ENCODE measurements around the gene LIFR. TPM values are rescaled to one million over a fixed set of nuclear protein-coding genes. Genes with fewer than 3 reads are reported as not detected.

Gene LIFR
- total RNA-seq, 1 experiment from 2014 or later = 91.3 TPM

- H3K4me3 ChIP-seq (ENCODE audit: low read depth in 2 of 2, low read length in 2 of 2) = no peak overlapping the region
- peak overlapping the region; percentile 86 for H3K27ac ChIP-seq (ENCODE audit: low read length)
- POLR2A ChIA-PET = no interaction called here
- TF ChIP-seq SIN3A (IDR thresholded peaks at IDR 0.05; ENCODE audit: borderline replicate concordance, insufficient read depth, low read depth, low read length) (no peak), POLR2AphosphoS5 (IDR thresholded peaks at IDR 0.05; ENCODE audit: low read depth, low read length) (no peak), REST (IDR thresholded peaks at IDR 0.05; ENCODE audit: insufficient read depth in 1 of 2, low read depth in 2 of 2, low read length in 1 of 2) (no peak)
- intact Hi-C loops (cut with micrococcal nuclease; ENCODE audit: unreplicated experiment) = no loop called here
- H3K36me3 ChIP-seq (ENCODE audit: control insufficient read depth, insufficient read depth, low read length) = no peaks in the 10 kb centered on the region
- no peaks in the 10 kb centered on the region for H3K27me3 ChIP-seq (ENCODE audit: control insufficient read depth, insufficient read depth, low read length)
- H3K9me3 ChIP-seq (ENCODE audit: control insufficient read depth, insufficient read depth, low read depth, low read length) = no peaks in the 10 kb centered on the region
- no TSS peak for BruUV-seq (replicated peaks)
- in situ Hi-C loops (cut with HindIII; ENCODE audit: low pct_unique_long_range_greater_than_20kb, low sequenced_read_pairs) = no loop called here
- DNase-seq (ENCODE audit: low read depth, low spot score) = no peak
- CTCF ChIA-PET = no interaction called here
- H3K4me1 ChIP-seq (ENCODE audit: control insufficient read depth, insufficient read depth, low read length) = peaks cover 54% of the 10 kb centered on the region
- no peak for ATAC-seq
Observed at GRCh38 chr5:38465702-38466423, 90.6 kb downstream of the LIFR start.

- BruUV-seq (replicated peaks) = no TSS peak
- H3K27ac ChIP-seq (ENCODE audit: low read length) = peak overlapping the region; percentile 86
- in situ Hi-C loops (cut with HindIII; ENCODE audit: low pct_unique_long_range_greater_than_20kb, low sequenced_read_pairs) (no loop called here), intact Hi-C loops (cut with micrococcal nuclease; ENCODE audit: unreplicated experiment) (no loop called here)
- peaks cover 54% of the 10 kb centered on the region for H3K4me1 ChIP-seq (ENCODE audit: control insufficient read depth, insufficient read depth, low read length)
- TF ChIP-seq REST (IDR thresholded peaks at IDR 0.05; ENCODE audit: insufficient read depth in 1 of 2, low read depth in 2 of 2, low read length in 1 of 2) = no peak
- TF ChIP-seq TCF7L2 (IDR thresholded peaks at IDR 0.05; ENCODE audit: low read depth, low read length) = no peak
- no peak for TF ChIP-seq SIN3A (IDR thresholded peaks at IDR 0.05; ENCODE audit: borderline replicate concordance, insufficient read depth, low read depth, low read length)
- no peak for TF ChIP-seq POLR2AphosphoS5 (IDR thresholded peaks at IDR 0.05; ENCODE audit: low read depth, low read length)
- TF ChIP-seq CTCF (IDR thresholded peaks at IDR 0.05) = no peak
- no peak for DNase-seq (ENCODE audit: low read depth, low spot score)
- POLR2A ChIA-PET = no interaction called here
- CTCF ChIA-PET = interaction anchor here (2.7 kb wide), 1 partner anchor 23 kb away, joined by 12 read pairs; no protein-coding TSS in a partner anchor
- ATAC-seq = no peak
- no peak overlapping the region for H3K4me3 ChIP-seq (ENCODE audit: low read depth in 2 of 2, low read length in 2 of 2)
- H3K27me3 ChIP-seq (ENCODE audit: control insufficient read depth, insufficient read depth, low read length) = no peaks in the 10 kb centered on the region
- H3K9me3 ChIP-seq (ENCODE audit: control insufficient read depth, insufficient read depth, low read depth, low read length) = no peaks in the 10 kb centered on the region
- H3K36me3 ChIP-seq (ENCODE audit: control insufficient read depth, insufficient read depth, low read length) = no peaks in the 10 kb centered on the region
Observed at GRCh38 chr5:38465061-38465460, 91.4 kb downstream of the LIFR start.
